Measurements from ENCODE around the gene ITPR1. TPM values are rescaled to one million over a fixed set of nuclear protein-coding genes. Genes with fewer than 3 reads are reported as not detected.

The ITPR1 gene
- total and polyA plus RNA-seq, 2 experiments from 2014 or later: 17.6 to 28.8 TPM

GRCh38 chr3:4808637-4809036 lies 315.5 kb downstream of the ITPR1 start:
- no peak overlapping the region for H3K4me3 ChIP-seq
- H3K27me3 ChIP-seq: no peaks in the 10 kb centered on the region
- H3K36me3 ChIP-seq: no peaks in the 10 kb centered on the region
- H3K9me3 ChIP-seq (ENCODE audit: low read depth): no peaks in the 10 kb centered on the region
- no peak for DNase-seq (ENCODE audit: low read depth in 1 of 2, low spot score in 1 of 2)
- H3K4me1 ChIP-seq (ENCODE audit: low read depth): no peaks in the 10 kb centered on the region
- no peak overlapping the region for H3K27ac ChIP-seq
- TF ChIP-seq CTCF (IDR thresholded peaks at IDR 0.05; ENCODE audit: low read depth, low read length): no peak

GRCh38 chr3:4809922-4810321 lies 316.8 kb downstream of the ITPR1 start:
- Histone ChIP-seq H3K4me1 (ENCODE audit: low read depth) (no peaks in the 10 kb centered on the region), H3K27ac (no peak overlapping the region), H3K36me3 (no peaks in the 10 kb centered on the region), H3K4me3 (no peak overlapping the region), H3K9me3 (ENCODE audit: low read depth) (no peaks in the 10 kb centered on the region), H3K27me3 (no peaks in the 10 kb centered on the region)
- TF ChIP-seq CTCF (IDR thresholded peaks at IDR 0.05; ENCODE audit: low read depth, low read length): no peak
- DNase-seq (ENCODE audit: low read depth in 1 of 2, low spot score in 1 of 2): no peak

GRCh38 chr3:4812591-4812990 lies 319.4 kb downstream of the ITPR1 start:
- H3K36me3 ChIP-seq: peaks cover 4% of the 10 kb centered on the region

GRCh38 chr3:4813909-4814304 lies 320.8 kb downstream of the ITPR1 start:
- Histone ChIP-seq H3K9me3 (ENCODE audit: low read depth) (no peaks in the 10 kb centered on the region), H3K4me1 (ENCODE audit: low read depth) (no peaks in the 10 kb centered on the region), H3K27ac (no peak overlapping the region), H3K36me3 (peaks cover 4% of the 10 kb centered on the region), H3K27me3 (no peaks in the 10 kb centered on the region), H3K4me3 (no peak overlapping the region)
- DNase-seq (ENCODE audit: low read depth in 1 of 2, low spot score in 1 of 2): peak in 1 of 2 donors; percentile 10
- no peak for TF ChIP-seq CTCF (IDR thresholded peaks at IDR 0.05; ENCODE audit: low read depth, low read length)

More at GRCh38 chr3:4812591-4812990, 319.4 kb downstream of the ITPR1 start:
- H3K4me1 ChIP-seq (ENCODE audit: low read depth): no peaks in the 10 kb centered on the region
- H3K27me3 ChIP-seq: no peaks in the 10 kb centered on the region
- no peak for DNase-seq (ENCODE audit: low read depth in 1 of 2, low spot score in 1 of 2)
- no peaks in the 10 kb centered on the region for H3K9me3 ChIP-seq (ENCODE audit: low read depth)
- no peak for TF ChIP-seq CTCF (IDR thresholded peaks at IDR 0.05; ENCODE audit: low read depth, low read length)
- no peak overlapping the region for H3K27ac ChIP-seq
- no peak overlapping the region for H3K4me3 ChIP-seq

- DNase-seq (ENCODE audit: low read depth in 1 of 2, low spot score in 1 of 2): peak in 1 of 2 donors; percentile 16
- Histone ChIP-seq H3K36me3 (peaks cover 4% of the 10 kb centered on the region), H3K4me3 (no peak overlapping the region), H3K27ac (no peak overlapping the region), H3K4me1 (ENCODE audit: low read depth) (no peaks in the 10 kb centered on the region), H3K9me3 (ENCODE audit: low read depth) (no peaks in the 10 kb centered on the region), H3K27me3 (no peaks in the 10 kb centered on the region)
- no peak for TF ChIP-seq CTCF (IDR thresholded peaks at IDR 0.05; ENCODE audit: low read depth, low read length)
Measured at GRCh38 chr3:4814305-4814903, 321.3 kb downstream of the ITPR1 start.
